GM12874 (cell line): Measurements from ENCODE around the gene CACNA1C.
A peak's percentile ranks its signal among the peaks of the same experiment; 100 is the strongest.

Source experiments
- TF ChIP-seq, protein P1 (sequence below): IDR thresholded peaks from 2 replicates; pipeline ENCODE4 v1.5.1; 2011; ENCODE audit warnings: low read depth, mild to moderate bottlenecking, control low read depth, low read length, moderate library complexity; ENCODE audit not compliant: insufficient read depth

CACNA1C gene

DNA sequence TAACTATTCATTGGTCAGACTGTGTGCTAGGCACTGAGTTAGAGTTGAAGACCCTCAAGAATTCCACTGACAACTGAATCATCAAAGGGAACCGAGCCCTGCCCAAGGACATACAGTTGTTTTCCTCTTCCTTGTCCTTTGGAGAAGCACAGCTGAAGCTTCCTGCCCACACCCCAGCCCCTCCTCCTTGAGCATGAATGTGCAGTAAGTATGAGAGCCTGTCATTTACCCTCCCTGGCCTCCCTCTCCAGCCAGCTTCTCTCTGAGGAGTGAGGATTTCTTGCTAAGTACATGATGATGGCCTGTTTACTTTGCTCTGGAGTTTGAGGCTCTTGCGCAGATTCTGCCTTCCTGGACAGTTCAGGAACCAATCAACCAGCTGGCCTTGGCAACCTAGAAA, 235.2 kb downstream of the CACNA1C start:
- TF ChIP-seq, protein P1, sequence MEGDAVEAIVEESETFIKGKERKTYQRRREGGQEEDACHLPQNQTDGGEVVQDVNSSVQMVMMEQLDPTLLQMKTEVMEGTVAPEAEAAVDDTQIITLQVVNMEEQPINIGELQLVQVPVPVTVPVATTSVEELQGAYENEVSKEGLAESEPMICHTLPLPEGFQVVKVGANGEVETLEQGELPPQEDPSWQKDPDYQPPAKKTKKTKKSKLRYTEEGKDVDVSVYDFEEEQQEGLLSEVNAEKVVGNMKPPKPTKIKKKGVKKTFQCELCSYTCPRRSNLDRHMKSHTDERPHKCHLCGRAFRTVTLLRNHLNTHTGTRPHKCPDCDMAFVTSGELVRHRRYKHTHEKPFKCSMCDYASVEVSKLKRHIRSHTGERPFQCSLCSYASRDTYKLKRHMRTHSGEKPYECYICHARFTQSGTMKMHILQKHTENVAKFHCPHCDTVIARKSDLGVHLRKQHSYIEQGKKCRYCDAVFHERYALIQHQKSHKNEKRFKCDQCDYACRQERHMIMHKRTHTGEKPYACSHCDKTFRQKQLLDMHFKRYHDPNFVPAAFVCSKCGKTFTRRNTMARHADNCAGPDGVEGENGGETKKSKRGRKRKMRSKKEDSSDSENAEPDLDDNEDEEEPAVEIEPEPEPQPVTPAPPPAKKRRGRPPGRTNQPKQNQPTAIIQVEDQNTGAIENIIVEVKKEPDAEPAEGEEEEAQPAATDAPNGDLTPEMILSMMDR = no peak

DNA sequence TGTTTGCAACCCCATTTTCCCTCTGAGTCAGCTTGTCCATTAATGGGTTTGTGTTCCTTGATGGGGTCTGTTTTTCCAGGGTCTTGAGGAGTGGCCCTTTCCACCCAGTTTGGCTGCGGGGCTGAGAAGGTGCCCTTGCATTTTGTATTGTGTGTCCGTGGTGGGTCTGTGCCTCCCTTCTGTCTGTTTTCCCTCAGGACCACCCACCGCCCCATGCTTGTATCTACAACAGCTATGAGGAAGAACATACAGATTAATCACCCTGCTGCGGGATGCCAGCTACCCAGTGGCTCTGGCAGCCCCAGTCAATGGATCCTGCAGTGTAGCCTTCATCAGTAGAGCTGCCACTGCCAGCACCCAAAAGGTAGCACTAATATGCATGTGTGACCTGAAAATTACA, 235.7 kb downstream of the CACNA1C start:
- TF ChIP-seq, protein P1 = no peak

DNA sequence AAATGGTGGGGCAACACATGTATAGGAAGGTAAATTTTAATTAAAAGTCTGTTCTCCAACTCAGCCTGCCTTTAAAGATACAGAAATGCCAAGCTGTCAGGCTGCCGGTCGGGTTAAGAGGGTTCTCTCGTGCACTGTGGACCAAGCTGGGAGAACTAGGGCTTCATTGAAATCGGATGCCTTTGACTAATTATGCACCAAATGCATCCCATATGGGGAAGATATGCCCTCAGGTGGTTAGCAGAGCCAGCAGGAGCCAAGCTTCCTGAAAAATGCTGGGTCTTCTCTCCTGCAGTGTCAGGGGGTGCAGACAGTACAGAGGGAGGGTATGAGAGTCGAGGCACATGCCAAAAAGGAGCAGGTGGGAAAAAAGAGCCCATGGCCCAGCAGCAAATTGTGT, 236.1 kb downstream of the CACNA1C start:
- TF ChIP-seq, protein P1 = no peak

DNA sequence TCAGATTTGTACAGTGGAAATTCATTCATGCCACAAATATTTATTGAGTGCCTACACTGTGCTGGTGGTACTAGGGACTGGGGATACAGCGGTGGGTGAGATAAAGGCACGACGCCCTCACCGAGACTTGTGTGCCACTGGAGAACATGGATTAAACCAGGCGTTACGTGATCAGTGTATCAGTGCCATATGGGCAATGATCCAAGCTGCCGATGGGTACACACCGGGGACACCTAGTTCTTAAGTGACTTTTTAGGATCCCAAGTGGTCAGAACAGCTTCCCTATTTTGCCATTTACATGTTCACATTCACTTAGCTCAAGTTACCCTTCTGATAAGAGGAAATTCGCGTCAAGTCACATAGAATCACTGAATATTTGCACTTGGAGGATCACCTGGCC, 236.7 kb downstream of the CACNA1C start:
- TF ChIP-seq, protein P1 = no peak

DNA sequence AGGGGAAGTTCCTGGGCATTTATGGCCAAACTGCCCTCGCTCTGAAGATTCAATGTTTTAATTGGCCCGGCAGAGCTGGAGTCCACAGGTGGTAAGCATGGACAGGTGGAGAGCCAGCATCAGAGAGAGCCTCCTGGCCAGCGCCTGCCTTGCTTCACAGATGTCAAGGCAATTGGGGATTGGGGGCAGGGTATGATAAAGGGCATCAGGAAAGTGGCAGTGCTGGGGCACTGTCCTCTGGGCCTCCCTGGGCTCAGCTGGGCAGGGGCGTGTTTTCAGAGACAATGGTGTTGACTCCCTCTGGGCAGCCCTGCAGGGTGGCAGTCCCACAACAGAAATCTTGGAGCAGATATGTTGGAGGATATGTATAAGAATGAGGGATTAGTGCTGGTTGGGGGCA, 237.3 kb downstream of the CACNA1C start:
- TF ChIP-seq, protein P1 = no peak

DNA sequence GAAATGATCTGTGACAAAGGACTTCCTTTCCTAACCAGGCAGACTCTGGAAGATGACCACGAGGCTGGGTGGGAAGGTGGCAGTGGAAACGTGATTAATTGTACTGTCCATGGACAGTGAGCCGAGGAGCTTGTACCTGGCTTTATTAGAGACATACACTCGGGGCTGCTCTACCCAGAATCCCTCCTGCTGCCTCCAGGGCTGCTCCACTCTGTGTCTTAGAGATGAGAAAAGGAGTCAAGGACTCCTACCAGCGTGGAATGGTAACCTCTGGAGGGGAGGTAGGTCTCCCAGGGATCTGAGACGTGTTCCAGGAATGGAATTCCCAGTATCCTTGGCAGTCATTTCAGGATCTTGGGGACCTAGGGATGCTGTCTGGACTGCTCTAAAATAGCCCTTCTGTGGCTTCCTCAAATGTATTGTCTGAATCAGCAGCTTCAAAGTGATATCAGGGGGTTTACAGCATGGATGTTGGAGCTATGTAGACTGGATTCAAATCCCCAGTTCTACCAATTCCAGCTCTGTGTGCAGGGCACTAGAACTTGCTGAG, 237.8 kb downstream of the CACNA1C start:
- TF ChIP-seq, protein P1 = no peak

DNA sequence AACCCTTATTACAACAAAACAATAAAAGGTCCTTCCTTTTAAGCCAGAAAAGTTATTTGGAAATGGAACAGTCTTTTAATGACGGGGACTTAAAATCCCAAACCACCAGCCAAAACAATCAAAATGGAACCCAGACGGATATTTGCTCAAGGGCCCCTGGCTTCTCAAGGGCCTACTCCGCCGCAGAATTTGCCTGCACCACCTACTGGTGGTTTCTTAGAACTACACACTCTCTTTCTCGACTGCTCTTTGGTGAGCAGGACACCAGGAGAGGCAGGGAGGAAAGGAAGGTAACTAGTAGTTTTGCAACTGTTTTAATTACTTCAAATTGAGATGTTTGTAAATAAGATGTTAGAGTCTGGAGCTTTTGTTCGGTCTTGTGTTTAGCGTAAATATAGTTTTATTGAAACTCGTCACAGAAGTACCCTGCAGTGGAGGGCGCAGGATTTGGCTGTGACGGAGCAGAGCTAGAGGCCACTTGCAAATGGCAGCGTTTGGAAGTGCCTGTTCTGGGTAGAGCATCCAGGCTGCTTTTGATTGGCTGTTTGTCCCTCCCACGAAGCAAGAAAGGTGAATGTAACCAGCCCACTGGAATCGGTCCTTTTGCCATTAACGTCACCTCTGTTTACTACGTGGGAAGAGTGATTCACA, 238.5 kb downstream of the CACNA1C start:
- TF ChIP-seq, protein P1 = peak; percentile 78

DNA sequence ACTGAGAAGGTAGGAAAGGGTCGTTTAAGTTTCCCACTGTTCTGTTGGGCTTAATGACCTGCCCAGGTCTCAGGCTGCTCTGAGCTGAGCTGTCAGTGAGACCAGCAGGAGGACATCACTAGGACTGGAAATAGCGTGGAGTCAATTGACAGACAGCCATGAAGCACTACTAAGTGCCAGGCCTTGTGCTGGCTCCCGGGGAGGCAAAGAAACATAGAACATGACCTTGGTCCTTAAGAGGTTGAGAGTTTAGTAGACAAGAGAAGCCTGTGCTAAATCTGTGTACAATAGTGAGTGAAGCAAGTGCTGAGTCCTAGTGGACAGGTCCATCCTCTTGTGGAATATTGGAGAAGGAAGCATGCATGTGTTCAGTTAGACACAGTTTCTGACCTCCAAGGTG, 239.2 kb downstream of the CACNA1C start:
- TF ChIP-seq, protein P1 = no peak
